ENCODE data around the gene TMEM190.
"Not testable (repeated sequence)": the region's sequence is repeated elsewhere in the genome, so short reads cannot be mapped to it uniquely, and the experiment has no call there.

TMEM190 gene

GRCh38 chr19:55400281-55401087 lies 23.9 kb downstream of the TMEM190 start:
- no peak overlapping the region for H3K4me3 ChIP-seq (ENCODE audit: low read depth, low read length)
- DNase-seq (ENCODE audit: low read depth): no peak
- TF ChIP-seq MAX (IDR thresholded peaks at IDR 0.05; ENCODE audit: low read depth, low read length): no peak
- TF ChIP-seq MYC (IDR thresholded peaks at IDR 0.05; ENCODE audit: low read depth, low read length): no peak
- no peak for TF ChIP-seq CTCF (IDR thresholded peaks at IDR 0.05; ENCODE audit: low read depth, low read length)
- no peak for TF ChIP-seq POLR2A (IDR thresholded peaks at IDR 0.05; ENCODE audit: extremely low read depth, insufficient read length)

- DNase-seq (ENCODE audit: low read depth); H3K4me3 ChIP-seq (ENCODE audit: low read depth, low read length): not testable (repeated sequence)
Measured at GRCh38 chr19:55401390-55401789, 24.8 kb downstream of the TMEM190 start.

GRCh38 chr19:55402509-55402908 lies 25.9 kb downstream of the TMEM190 start:
- TF ChIP-seq POLR2A (IDR thresholded peaks at IDR 0.05; ENCODE audit: extremely low read depth, insufficient read length) (no peak), MAX (IDR thresholded peaks at IDR 0.05; ENCODE audit: low read depth, low read length) (no peak), CTCF (IDR thresholded peaks at IDR 0.05; ENCODE audit: low read depth, low read length) (no peak), MYC (IDR thresholded peaks at IDR 0.05; ENCODE audit: low read depth, low read length) (no peak)
- no peak for DNase-seq (ENCODE audit: low read depth)
- no peak overlapping the region for H3K4me3 ChIP-seq (ENCODE audit: low read depth, low read length)

GRCh38 chr19:55405638-55406037 lies 29.0 kb downstream of the TMEM190 start:
- TF ChIP-seq MYC (IDR thresholded peaks at IDR 0.05; ENCODE audit: low read depth, low read length): no peak
- TF ChIP-seq CTCF (IDR thresholded peaks at IDR 0.05; ENCODE audit: low read depth, low read length): no peak
- TF ChIP-seq POLR2A (IDR thresholded peaks at IDR 0.05; ENCODE audit: extremely low read depth, insufficient read length): no peak
- TF ChIP-seq MAX (IDR thresholded peaks at IDR 0.05; ENCODE audit: low read depth, low read length): no peak
- DNase-seq (ENCODE audit: low read depth): no peak
- peak overlapping the region; percentile 82 for H3K4me3 ChIP-seq (ENCODE audit: low read depth, low read length)

- no peak for TF ChIP-seq POLR2A (IDR thresholded peaks at IDR 0.05; ENCODE audit: extremely low read depth, insufficient read length)
- TF ChIP-seq MAX (IDR thresholded peaks at IDR 0.05; ENCODE audit: low read depth, low read length): no peak
- no peak for DNase-seq (ENCODE audit: low read depth)
- H3K4me3 ChIP-seq (ENCODE audit: low read depth, low read length): peak overlapping the region; percentile 82
Measured at GRCh38 chr19:55406091-55406825, 29.6 kb downstream of the TMEM190 start.

GRCh38 chr19:55406826-55407549 lies 30.4 kb downstream of the TMEM190 start:
- peak; percentile 45 for DNase-seq (ENCODE audit: low read depth)
- no peak for TF ChIP-seq POLR2A (IDR thresholded peaks at IDR 0.05; ENCODE audit: extremely low read depth, insufficient read length)
- no peak for TF ChIP-seq CTCF (IDR thresholded peaks at IDR 0.05; ENCODE audit: low read depth, low read length)
- no peak for TF ChIP-seq MAX (IDR thresholded peaks at IDR 0.05; ENCODE audit: low read depth, low read length)
- no peak for TF ChIP-seq MYC (IDR thresholded peaks at IDR 0.05; ENCODE audit: low read depth, low read length)

More at GRCh38 chr19:55406826-55407549, 30.4 kb downstream of the TMEM190 start:
- peak overlapping the region; percentile 82 for H3K4me3 ChIP-seq (ENCODE audit: low read depth, low read length)
